ENCODE data around the gene ZMYM2. TPM values are rescaled to one million over a fixed set of nuclear protein-coding genes. Genes with fewer than 3 reads are reported as not detected.

Gene ZMYM2
- total RNA-seq, 4 donors from 2014 or later = 50.3 to 149 (median 77.1) TPM

GRCh38 chr13:20054586-20054985 is 96.1 kb downstream of the ZMYM2 start:
- no peak overlapping the region for H3K4me3 ChIP-seq
- H3K4me1 ChIP-seq = no peaks in the 10 kb centered on the region
- no peak for DNase-seq
- H3K27me3 ChIP-seq = no peaks in the 10 kb centered on the region
- H3K36me3 ChIP-seq = peaks cover 0 to 41% (median 0%) of the 10 kb centered on the region in 3 donors
- TF ChIP-seq CTCF (IDR thresholded peaks at IDR 0.05) (no peak), POLR2A (IDR thresholded peaks at IDR 0.05) (no peak)
- no peak overlapping the region for H3K27ac ChIP-seq
- H3K9me3 ChIP-seq = no peaks in the 10 kb centered on the region

- TF ChIP-seq CTCF (IDR thresholded peaks at IDR 0.05) = no peak
- no peak for TF ChIP-seq POLR2A (IDR thresholded peaks at IDR 0.05)
- Histone ChIP-seq H3K36me3 (peaks cover 0 to 59% (median 0%) of the 10 kb centered on the region in 3 donors), H3K27me3 (no peaks in the 10 kb centered on the region)
These were observed 98.7 kb downstream of the ZMYM2 start for GRCh38 chr13:20057214-20057613.

GRCh38 chr13:20057963-20058362 is 99.4 kb downstream of the ZMYM2 start:
- no peak overlapping the region for H3K4me3 ChIP-seq
- peaks cover 0 to 64% (median 0%) of the 10 kb centered on the region in 3 donors for H3K36me3 ChIP-seq
- no peaks in the 10 kb centered on the region for H3K9me3 ChIP-seq
- TF ChIP-seq POLR2A (IDR thresholded peaks at IDR 0.05) (no peak), CTCF (IDR thresholded peaks at IDR 0.05) (no peak)
- H3K27me3 ChIP-seq = no peaks in the 10 kb centered on the region
- H3K4me1 ChIP-seq = no peaks in the 10 kb centered on the region
- H3K27ac ChIP-seq = no peak overlapping the region
- no peak for DNase-seq

More at GRCh38 chr13:20057214-20057613, 98.7 kb downstream of the ZMYM2 start:
- Histone ChIP-seq H3K4me1 (no peaks in the 10 kb centered on the region), H3K9me3 (no peaks in the 10 kb centered on the region), H3K4me3 (no peak overlapping the region), H3K27ac (no peak overlapping the region)
- DNase-seq = no peak

- Histone ChIP-seq H3K27me3 (no peaks in the 10 kb centered on the region), H3K27ac (no peak overlapping the region), H3K36me3 (peaks cover 0 to 66% (median 0%) of the 10 kb centered on the region in 3 donors), H3K4me3 (no peak overlapping the region), H3K9me3 (no peaks in the 10 kb centered on the region), H3K4me1 (no peaks in the 10 kb centered on the region)
- no peak for DNase-seq
- no peak for TF ChIP-seq CTCF (IDR thresholded peaks at IDR 0.05)
- TF ChIP-seq POLR2A (IDR thresholded peaks at IDR 0.05) = no peak
These were observed 99.9 kb downstream of the ZMYM2 start for GRCh38 chr13:20058476-20058875.

- no peaks in the 10 kb centered on the region for H3K9me3 ChIP-seq
- H3K27me3 ChIP-seq = no peaks in the 10 kb centered on the region
- no peak overlapping the region for H3K4me3 ChIP-seq
- TF ChIP-seq POLR2A (IDR thresholded peaks at IDR 0.05) (no peak), CTCF (IDR thresholded peaks at IDR 0.05) (no peak)
- no peaks in the 10 kb centered on the region for H3K4me1 ChIP-seq
- peaks cover 0 to 91% (median 0%) of the 10 kb centered on the region in 3 donors for H3K36me3 ChIP-seq
- H3K27ac ChIP-seq = no peak overlapping the region
- no peak for DNase-seq
These were observed 105.6 kb downstream of the ZMYM2 start for GRCh38 chr13:20064128-20064527.

- Histone ChIP-seq H3K36me3 (peaks cover 0 to 81% (median 0%) of the 10 kb centered on the region in 3 donors), H3K4me3 (no peak overlapping the region), H3K4me1 (no peaks in the 10 kb centered on the region), H3K27ac (no peak overlapping the region), H3K27me3 (no peaks in the 10 kb centered on the region), H3K9me3 (no peaks in the 10 kb centered on the region)
- DNase-seq = no peak
- no peak for TF ChIP-seq CTCF (IDR thresholded peaks at IDR 0.05)
- no peak for TF ChIP-seq POLR2A (IDR thresholded peaks at IDR 0.05)
These were observed 107.0 kb downstream of the ZMYM2 start for GRCh38 chr13:20065516-20065915.
